GM21526 (cell line): ENCODE measurements around the gene TFIP11.

Experiments
- ATAC-seq: cut with Tn5 transposase; IDR thresholded peaks from one replicate; pipeline ENCODE4 v1.9.1; 2021; ENCODE audit warnings: moderate library complexity; ENCODE audit not compliant: unreplicated experiment, low FRiP score

TFIP11 gene

DNA sequence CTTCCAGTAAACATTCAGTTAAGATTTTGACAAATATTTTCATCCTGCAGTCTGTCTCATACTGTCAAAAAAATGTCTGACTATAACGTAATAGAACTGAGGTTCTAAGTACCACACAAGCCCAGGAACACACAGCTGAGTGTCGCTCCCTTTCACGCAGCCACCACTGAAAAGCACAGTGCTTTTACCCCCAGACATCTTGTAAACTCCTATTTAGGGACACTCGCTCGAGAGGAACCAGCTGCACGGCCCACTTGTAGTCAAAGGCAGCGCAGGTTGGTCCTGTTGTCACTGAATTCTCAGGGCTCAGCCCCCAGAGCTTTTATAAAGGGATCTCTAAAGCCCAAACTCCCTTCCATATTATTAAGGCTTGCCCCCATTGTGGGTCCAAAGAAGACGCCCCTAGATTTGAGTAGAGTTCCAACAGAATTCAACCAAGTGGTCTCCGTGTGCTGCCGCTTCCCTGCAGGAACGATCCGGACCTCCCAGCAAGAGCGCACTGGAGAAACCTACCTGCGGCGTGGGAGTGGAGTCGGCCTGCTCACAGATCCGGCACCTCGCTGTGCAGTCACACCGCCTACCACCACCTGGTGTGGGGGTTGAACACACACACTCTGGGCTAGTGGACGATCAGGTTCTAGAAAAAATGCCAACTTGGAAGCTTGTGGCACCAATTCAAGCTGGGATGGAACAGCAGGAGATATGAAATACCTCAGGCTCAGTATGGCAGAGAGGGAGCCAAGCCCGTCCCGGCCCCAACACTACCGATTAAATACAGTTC, 59.8 kb downstream of the TFIP11 start:
- no peak for ATAC-seq

DNA sequence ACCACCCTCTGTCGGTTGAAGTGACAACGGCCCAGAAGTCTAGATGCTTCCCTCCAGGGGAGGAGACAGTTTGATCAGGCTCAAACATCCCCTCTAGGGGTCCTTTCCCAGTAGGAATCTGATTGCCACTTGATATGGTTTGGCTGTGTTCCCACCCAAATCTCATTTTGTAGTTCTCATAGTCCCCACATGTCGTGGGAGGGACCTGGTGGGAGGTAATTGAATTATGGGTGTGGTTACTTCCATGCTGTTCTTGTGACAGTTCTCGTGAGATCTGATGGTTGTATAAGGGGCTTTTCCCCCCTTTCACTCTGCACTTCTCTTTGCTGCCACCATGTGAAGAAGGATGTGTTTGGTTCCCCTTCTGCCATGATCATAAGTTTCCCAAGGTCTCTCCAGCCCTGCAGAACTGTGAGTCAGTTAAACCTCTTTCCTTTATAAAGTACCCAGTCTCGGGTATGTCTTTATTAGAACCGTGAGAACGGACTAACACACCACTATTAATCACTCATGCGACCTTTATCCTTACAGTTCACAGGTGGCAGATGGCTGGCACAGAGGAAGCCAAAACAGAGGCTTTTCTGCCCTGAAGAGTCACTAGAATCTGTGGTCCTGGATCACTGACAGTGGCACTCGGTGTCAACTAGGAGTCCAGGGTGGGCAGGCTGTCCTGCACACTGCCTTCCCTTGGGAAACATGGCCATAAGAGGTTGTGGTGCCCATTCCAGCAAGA, 61.7 kb downstream of the TFIP11 start:
- ATAC-seq: no peak

DNA sequence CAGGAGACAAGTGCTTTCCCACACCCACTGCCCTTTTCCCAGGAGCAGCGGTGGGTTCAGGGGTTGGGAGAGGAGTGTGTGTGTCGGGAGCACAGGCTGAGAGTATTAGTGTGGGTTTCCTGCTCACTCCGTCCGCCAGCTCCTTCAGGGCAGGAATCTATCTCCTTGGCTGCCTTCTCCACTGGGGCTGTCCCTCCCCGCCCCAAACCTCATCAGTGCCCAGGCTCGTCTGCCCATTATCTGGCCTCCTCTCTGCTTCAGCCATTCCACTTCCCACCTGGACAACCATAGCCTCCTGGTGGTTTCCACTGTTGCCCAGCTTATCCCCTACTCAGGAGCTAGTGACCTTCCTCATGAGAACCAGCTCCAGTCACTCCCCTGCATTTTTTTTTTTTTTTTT, 63.3 kb downstream of the TFIP11 start:
- ATAC-seq: no peak

DNA sequence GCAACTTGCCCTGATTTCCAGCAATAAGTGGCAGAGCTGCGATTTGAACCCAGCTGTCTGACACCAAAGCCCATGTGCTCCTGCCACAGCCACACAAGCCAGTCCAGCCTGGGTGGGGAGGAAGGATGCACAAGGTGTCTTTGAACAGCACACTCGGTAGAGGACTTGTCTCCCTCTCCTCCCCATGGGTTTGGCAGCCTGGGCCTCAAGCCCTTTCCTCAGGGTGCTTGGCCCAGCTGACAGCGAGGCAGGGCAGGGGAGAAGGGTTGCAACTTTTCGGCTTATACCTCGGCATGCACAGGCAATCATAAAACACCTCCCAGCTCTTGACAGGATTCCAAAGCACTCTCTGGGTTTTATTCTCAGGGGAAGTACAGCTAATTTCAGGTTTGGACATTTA, 63.9 kb downstream of the TFIP11 start:
- ATAC-seq: no peak

DNA sequence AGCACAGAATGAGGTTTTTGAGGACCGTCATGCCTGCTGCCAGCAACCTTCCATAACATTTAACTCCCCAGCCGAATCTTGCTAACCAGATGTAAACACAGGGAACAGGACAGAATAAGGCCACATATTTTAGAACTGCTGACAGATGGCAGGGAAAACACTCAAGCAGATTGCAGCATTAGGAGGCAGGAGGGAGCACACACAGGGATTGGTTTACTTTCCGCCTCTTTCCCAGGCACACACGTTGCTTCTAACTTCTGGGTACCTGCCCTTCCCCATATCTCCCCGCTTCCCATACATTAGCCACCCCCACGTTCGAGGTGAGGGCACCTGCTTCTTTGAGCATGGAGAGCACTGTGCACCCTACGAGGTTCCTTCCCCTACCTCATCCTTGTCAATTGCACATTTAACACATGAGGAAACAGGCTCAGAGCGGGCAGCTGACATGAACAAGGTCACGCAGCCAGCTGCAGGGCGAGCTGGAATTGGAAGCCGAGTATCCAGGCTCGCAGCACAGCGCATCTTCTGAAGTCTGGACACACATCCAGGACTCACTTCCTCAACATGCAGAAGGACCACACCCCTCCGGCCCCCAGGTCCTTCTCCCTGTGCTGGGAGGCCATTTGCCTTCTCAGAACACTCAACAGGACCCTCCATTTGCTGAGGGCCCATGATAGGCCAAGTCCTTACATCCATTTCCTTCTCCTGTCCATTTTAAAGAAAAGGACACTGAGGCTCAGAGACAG, 64.5 kb downstream of the TFIP11 start:
- no peak for ATAC-seq

DNA sequence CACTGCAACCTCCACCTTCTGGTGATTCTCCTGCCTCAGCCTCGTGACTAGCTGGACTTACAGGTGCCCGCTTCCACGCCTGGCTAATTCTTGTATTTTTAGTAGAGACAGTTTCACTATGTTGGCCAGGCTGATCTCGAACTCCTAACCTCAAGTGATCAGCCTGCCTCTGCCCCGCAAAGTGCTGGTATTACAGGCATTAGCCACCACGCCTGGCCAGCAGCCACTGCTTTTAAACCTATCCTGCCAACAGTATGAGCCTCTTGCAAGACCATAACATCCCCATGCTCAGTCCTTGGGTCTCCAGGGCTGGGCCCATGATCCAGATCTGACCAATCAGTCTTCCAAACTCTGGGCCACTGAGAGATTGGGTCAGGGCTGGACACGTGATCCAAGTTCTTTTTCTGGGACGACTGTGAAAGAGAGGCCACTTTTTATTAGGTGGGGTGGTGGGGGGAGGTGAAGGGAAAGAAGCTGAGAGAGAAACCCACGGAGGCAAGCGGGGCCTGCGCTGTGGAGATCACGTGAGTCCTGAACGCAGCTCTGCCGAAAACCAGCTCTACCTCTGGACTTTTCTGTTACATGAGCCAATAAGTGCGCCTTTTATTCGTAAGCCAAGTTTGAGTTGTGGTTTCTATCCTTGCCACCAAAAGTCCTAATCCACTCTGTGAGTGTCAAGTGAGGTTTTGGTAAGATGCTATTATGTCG, 65.3 kb downstream of the TFIP11 start:
- no peak for ATAC-seq

DNA sequence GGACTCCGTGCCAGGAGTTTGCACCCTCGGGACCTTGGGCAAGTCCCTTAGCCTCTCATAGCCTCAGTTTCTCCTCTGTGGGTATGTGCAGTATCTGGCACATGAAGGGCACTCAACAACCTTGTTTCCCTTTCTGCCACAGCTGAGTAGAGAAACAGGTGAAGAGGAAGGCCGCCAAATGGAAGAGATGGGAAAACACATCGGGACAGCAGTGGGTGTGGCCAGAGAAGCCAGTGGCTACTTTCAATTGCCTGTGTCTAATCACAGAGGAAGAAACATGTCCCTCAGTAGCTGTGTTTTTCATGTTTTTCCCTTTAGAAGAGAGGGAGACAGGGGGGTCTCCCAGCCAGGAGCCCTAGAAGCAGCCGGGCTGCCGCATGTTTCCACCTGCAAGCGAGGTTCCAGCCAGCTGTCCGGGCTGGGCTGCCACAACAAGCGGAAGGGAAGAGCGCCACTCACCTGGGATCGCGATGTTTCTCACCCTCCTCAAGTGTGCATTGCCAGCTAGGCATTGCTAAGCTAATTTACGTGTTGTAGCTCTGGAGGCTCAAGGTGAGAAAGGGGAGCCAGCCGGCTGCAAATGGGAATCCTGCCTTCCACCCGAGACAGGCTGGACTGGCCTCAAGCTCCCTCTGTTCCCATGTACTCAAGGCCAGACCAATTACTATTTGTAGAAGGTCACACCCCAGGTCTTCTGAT, 66.5 kb downstream of the TFIP11 start:
- no peak for ATAC-seq

DNA sequence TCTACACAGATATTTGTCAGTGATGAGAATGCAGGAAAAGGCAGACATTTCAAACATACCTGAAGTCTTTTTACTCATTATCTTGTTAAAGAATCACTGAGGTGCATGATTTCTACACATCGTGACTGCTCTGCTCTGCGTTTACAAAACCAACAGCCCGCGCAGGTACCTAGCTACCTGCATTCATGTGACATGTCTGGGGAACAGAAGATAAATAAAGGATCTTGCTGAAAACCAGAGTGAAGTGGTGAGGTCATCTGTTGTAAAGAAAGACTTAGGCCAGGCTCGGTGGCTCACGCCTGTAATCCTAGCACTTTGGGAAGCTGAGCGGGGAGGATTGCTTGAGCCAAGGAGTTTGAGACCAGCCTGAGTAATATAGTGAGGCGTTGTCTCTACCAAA, 67.5 kb downstream of the TFIP11 start:
- ATAC-seq: no peak

DNA sequence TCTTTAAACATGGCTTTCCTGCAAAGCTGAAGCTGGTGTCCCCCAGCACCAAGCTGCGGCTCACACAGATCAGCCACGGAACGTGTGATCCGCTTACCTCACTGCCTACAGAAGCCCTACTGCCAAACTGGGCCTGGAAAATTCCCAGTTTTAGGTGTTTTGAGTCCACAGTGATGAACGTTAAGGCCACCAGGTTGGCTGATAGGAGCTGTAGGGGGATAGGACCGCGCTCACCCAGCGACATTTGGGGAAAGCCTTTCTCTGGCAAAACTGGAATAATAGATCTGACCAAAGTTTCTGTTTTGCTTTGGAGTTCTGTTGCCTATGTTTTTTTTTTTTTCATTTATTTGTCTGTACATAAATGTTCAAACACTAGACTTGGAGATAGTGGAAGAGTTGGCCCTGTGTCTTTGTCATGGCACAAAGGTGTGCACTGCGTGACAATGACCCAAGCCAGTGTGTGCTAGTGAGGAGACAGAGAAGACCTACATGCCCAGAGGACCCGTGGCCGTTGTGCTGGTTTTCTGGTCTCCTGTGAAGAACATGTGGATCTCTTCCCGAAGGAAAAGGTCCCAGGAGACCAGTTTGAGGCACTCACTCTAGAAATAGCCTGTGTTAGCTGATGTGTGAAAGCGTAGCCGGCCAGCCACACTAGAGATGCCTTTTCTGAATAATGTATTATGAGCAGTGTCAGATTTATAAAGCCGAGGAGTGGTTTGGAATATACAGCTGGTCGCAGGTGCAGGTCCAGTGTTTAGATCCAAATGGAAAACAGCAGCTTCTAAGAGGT, 68.2 kb downstream of the TFIP11 start:
- ATAC-seq: no peak

DNA sequence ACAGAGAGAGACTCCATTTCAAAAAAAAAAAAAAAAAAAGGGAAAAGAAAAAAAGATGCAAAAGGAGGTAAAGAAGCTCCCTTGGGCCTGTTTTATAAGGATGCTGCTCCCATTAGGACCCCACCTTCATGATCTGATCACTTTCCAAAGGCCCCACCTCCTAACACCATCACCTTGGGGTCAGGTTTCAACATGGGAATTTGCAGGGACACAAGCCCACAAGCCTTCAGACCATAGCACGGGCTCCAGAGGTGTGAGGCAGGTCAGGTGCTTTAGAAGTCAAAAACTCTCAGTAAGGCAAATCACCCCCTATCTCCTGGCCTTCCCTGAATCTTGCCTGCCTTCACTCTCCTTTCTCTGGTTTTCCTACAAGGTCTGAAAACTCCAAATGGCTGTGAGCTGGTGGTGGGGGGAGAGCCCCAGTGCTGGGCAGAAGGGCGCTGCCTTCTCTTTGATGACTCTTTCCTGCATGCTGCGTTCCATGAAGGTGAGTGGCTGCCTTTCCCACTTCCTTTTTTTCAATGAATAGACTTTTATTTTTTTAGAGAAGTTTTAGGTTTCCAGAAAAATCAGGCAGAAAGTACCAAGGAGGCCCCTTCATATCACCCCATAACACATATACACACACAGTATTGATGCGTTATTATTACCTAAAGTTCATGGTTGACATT, 70.1 kb downstream of the TFIP11 start:
- ATAC-seq: no peak
